Neural progenitor cell (in vitro differentiated cells): ENCODE measurements around the gene IRX2. TPM values are rescaled to one million over a fixed set of nuclear protein-coding genes. Genes with fewer than 3 reads are reported as not detected.

Experiments used
- DNase-seq: peaks from one replicate; pipeline ENCODE4 v3.0.0-alpha.2; 2016; ENCODE audit warnings: low spot score
- H2AFZ ChIP-seq: fragments of 200-600 bp; sonication (generic); replicated peaks from 2 replicates; pipeline ENCODE4 v1.6.1; 2016; ENCODE audit warnings: antibody characterized with exemption
- H3F3A ChIP-seq: fragments of 200-600 bp; sonication (generic); 2 replicates; pipeline ENCODE4 v1.6.1; 2016; ENCODE audit warnings: antibody characterized with exemption, low read depth
- H3K27ac ChIP-seq: fragments of 200-600 bp; sonication (generic); 2 replicates; pipeline ENCODE4 v1.5.1; 2016; ENCODE audit warnings: mild to moderate bottlenecking
- H3K27me3 ChIP-seq: fragments of 200-600 bp; sonication (generic); 2 replicates; pipeline ENCODE4 v1.6.1; 2016; ENCODE audit warnings: mild to moderate bottlenecking, moderate library complexity
- H3K36me3 ChIP-seq: fragments of 200-600 bp; sonication (generic); 2 replicates; pipeline ENCODE4 v1.5.1; 2016
- H3K4me1 ChIP-seq: fragments of 200-600 bp; sonication (generic); 2 replicates; pipeline ENCODE4 v1.6.1; 2016; ENCODE audit warnings: mixed run types
- H3K4me2 ChIP-seq: fragments of 200-600 bp; sonication (generic); 2 replicates; pipeline ENCODE4 v1.6.1; 2016
- H3K4me3 ChIP-seq: fragments of 200-600 bp; sonication (generic); 2 replicates; pipeline ENCODE4 v1.5.1; 2016
- H3K79me2 ChIP-seq: fragments of 200-600 bp; sonication (generic); 2 replicates; pipeline ENCODE4 v1.6.1; 2016; ENCODE audit warnings: low read depth
- H3K9ac ChIP-seq: fragments of 200-600 bp; sonication (generic); 2 replicates; pipeline ENCODE4 v1.6.1; 2016
- H3K9me3 ChIP-seq: fragments of 200-600 bp; sonication (generic); 2 replicates; pipeline ENCODE4 v1.5.1; 2016; ENCODE audit warnings: low read depth
- H4K20me1 ChIP-seq: fragments of 200-600 bp; sonication (generic); 2 replicates; pipeline ENCODE4 v1.6.1; 2016; ENCODE audit warnings: low read depth
- H3K27ac Mint-ChIP-seq: 3 replicates; pipeline ENCODE4 v1.8.0; 2021; ENCODE audit warnings: mixed read lengths
- H3K27me3 Mint-ChIP-seq: 2 replicates; pipeline ENCODE4 v1.8.0; 2022; ENCODE audit warnings: low read depth, mild to moderate bottlenecking, inconsistent platforms, moderate library complexity, mixed read lengths; ENCODE audit not compliant: insufficient read depth
- H3K36me3 Mint-ChIP-seq: 3 replicates; pipeline ENCODE4 v1.8.0; 2021; ENCODE audit warnings: mixed read lengths
- H3K4me1 Mint-ChIP-seq: 3 replicates; pipeline ENCODE4 v1.8.0; 2021; ENCODE audit warnings: mixed read lengths
- H3K4me3 Mint-ChIP-seq: 3 replicates; pipeline ENCODE4 v1.8.0; 2021; ENCODE audit warnings: mild to moderate bottlenecking, moderate library complexity, mixed read lengths
- H3K9me3 Mint-ChIP-seq: 3 replicates; pipeline ENCODE4 v1.8.0; 2020; ENCODE audit warnings: mixed read lengths
- EZH2 ChIP-seq: fragments of 200-600 bp; sonication (generic); IDR thresholded peaks from 2 replicates; pipeline ENCODE4 v1.6.1; 2017; ENCODE audit warnings: antibody characterized with exemption, mild to moderate bottlenecking, moderate library complexity
- EZH2phosphoT487 ChIP-seq: fragments of 200-600 bp; sonication (generic); IDR thresholded peaks from 2 replicates; pipeline ENCODE4 v1.6.1; 2017; ENCODE audit warnings: antibody characterized with exemption
- total RNA-seq: library from RNA; depleted of rRNA; stranded (reverse); fragments of >200 nt; gene quantifications from 2 replicates; pipeline ENCODE4 v1.2.3, GENCODE V29; 2015; ENCODE audit warnings: low replicate concordance
- TF ChIP-seq, protein P1 (sequence below): fragments of 200-600 bp; sonication (generic); IDR thresholded peaks from 2 replicates; pipeline ENCODE4 v1.5.1; 2017; ENCODE audit warnings: antibody characterized with exemption, mild to moderate bottlenecking

The IRX2 gene
- total RNA-seq, 1 donor from 2014 or later, result 13.7 TPM

DNA sequence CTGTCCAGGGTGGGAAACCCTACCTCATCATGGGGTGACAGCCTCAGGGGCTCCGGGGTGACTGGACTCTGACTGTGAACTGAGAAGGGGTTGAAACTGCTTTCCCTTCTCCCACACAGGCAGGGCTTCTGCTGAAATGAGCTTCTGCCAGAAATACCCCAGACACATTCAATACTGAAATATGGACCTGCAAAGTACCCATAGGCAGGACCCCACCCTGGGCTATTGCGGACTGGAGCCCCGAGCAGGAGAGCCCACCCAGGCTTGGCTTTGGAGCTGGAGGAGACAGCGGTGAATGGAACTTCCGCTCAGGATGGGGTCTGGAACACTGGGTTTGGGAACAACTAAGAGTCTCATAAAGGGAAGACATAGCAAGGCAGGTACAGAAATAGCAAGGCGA, 37.5 kb downstream of the IRX2 start:
- no peaks in the 10 kb centered on the region for H3K9me3 ChIP-seq
- H3F3A ChIP-seq, result peaks cover 14% of the 10 kb centered on the region
- H3K27me3 Mint-ChIP-seq, result peaks cover 10% of the 10 kb centered on the region
- H3K79me2 ChIP-seq, result no peaks in the 10 kb centered on the region
- no peak overlapping the region for H3K4me3 ChIP-seq
- no peak overlapping the region for H3K4me3 Mint-ChIP-seq
- H3K9ac ChIP-seq, result no peak overlapping the region
- H3K36me3 Mint-ChIP-seq, result no peaks in the 10 kb centered on the region
- H4K20me1 ChIP-seq, result no peaks in the 10 kb centered on the region
- H2AFZ ChIP-seq, result no peak overlapping the region
- no peak overlapping the region for H3K27ac Mint-ChIP-seq
- H3K9me3 Mint-ChIP-seq, result no peaks in the 10 kb centered on the region
- H3K27ac ChIP-seq, result no peak overlapping the region
- no peak for TF ChIP-seq EZH2phosphoT487
- no peak for TF ChIP-seq EZH2
- TF ChIP-seq, protein P1, sequence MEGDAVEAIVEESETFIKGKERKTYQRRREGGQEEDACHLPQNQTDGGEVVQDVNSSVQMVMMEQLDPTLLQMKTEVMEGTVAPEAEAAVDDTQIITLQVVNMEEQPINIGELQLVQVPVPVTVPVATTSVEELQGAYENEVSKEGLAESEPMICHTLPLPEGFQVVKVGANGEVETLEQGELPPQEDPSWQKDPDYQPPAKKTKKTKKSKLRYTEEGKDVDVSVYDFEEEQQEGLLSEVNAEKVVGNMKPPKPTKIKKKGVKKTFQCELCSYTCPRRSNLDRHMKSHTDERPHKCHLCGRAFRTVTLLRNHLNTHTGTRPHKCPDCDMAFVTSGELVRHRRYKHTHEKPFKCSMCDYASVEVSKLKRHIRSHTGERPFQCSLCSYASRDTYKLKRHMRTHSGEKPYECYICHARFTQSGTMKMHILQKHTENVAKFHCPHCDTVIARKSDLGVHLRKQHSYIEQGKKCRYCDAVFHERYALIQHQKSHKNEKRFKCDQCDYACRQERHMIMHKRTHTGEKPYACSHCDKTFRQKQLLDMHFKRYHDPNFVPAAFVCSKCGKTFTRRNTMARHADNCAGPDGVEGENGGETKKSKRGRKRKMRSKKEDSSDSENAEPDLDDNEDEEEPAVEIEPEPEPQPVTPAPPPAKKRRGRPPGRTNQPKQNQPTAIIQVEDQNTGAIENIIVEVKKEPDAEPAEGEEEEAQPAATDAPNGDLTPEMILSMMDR, result no peak
- H3K36me3 ChIP-seq, result no peaks in the 10 kb centered on the region
- no peak overlapping the region for H3K4me2 ChIP-seq
- H3K27me3 ChIP-seq, result no peaks in the 10 kb centered on the region
- no peak for DNase-seq
- peaks cover 5% of the 10 kb centered on the region for H3K4me1 Mint-ChIP-seq
- peaks cover 13% of the 10 kb centered on the region for H3K4me1 ChIP-seq

DNA sequence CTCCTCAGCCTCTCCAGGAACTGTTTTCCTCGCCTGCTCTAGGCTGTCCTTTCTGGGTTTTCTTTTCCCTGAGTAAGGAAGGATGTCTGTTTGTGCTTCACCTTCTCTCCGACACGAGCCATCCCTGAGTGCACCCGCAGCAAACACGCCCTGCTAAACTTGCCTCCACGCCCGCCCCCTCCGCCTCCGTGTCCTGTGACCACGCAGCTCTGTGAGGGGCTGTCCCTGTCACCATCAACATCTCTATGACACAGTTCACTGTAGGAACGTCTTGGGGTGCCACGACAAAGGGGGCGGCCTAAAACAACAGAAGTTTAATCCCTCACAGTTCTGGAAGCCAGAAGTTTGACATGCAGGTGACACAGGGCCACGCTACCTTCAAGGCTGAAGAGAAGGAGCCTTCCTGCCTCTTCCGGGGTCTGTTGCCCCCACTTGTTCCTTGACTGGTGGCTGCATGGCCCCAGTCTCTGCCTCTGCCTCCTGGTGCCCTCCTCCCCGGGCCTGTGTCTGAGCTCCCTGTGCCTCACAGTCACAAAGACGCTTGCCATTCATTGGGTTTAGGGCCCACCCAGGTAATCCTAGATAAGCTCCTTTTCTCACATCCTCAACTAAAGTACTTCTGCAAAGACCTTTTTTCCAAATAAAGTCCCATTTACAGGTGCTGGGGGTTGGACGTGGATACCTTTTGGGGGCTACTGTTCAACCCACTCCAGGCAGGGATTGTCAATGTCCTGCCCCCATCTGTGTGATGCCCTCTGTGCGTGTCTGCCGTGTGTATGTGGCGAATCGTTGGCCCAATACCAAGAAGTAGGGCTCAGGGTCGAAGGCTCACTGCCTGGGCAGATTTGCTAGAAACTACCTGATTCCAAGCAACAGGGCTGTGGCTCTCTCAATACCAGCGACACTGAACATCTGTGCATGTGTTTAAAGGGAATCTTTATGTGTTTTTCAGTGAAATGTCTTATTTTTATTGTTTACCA, 39.7 kb downstream of the IRX2 start:
- H3K4me3 Mint-ChIP-seq, result no peak overlapping the region
- H3K27me3 Mint-ChIP-seq, result peaks cover 10% of the 10 kb centered on the region
- H3K27ac ChIP-seq, result no peak overlapping the region
- no peaks in the 10 kb centered on the region for H3K79me2 ChIP-seq
- H3K36me3 ChIP-seq, result no peaks in the 10 kb centered on the region
- TF ChIP-seq EZH2phosphoT487 (no peak), EZH2 (no peak)
- TF ChIP-seq, protein P1, result no peak
- no peak overlapping the region for H3K4me3 ChIP-seq
- peak overlapping the region; percentile 46 for H3K27ac Mint-ChIP-seq
- H3K9me3 ChIP-seq, result no peaks in the 10 kb centered on the region
- peaks cover 13% of the 10 kb centered on the region for H3K4me1 ChIP-seq
- H2AFZ ChIP-seq, result no peak overlapping the region
- H3K27me3 ChIP-seq, result no peaks in the 10 kb centered on the region
- no peaks in the 10 kb centered on the region for H3K9me3 Mint-ChIP-seq
- H3K4me2 ChIP-seq, result peak overlapping the region; percentile 37
- H4K20me1 ChIP-seq, result no peaks in the 10 kb centered on the region
- peaks cover 5% of the 10 kb centered on the region for H3K4me1 Mint-ChIP-seq
- no peak overlapping the region for H3K9ac ChIP-seq
- DNase-seq, result peak; percentile 74
- peaks cover 14% of the 10 kb centered on the region for H3F3A ChIP-seq
- no peaks in the 10 kb centered on the region for H3K36me3 Mint-ChIP-seq

DNA sequence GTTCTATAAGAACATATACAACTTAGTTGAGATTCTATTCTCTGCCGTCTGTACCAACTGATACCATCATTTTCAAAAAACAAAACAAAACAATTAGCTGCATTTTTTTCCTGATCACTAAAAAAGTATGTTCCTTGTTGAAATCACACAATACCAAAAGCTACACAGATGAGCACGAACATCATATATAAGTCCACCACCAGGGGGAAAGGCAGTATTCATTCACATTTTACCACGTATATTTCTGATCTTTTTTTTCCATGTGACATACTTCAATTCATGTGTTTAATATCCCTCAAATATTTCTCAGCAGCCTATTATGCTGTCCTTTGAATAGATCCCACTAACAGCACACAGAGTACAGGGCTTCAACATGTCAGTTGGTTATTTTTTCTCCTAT, 40.6 kb downstream of the IRX2 start:
- H3K36me3 Mint-ChIP-seq, result no peaks in the 10 kb centered on the region
- DNase-seq, result no peak
- H3K27me3 ChIP-seq, result no peaks in the 10 kb centered on the region
- TF ChIP-seq EZH2phosphoT487 (no peak), EZH2 (no peak)
- TF ChIP-seq, protein P1, result peak; percentile 49
- no peaks in the 10 kb centered on the region for H3K9me3 Mint-ChIP-seq
- H3K4me1 Mint-ChIP-seq, result peaks cover 5% of the 10 kb centered on the region
- no peak overlapping the region for H3K4me3 ChIP-seq
- no peak overlapping the region for H2AFZ ChIP-seq
- no peak overlapping the region for H3K4me3 Mint-ChIP-seq
- H3F3A ChIP-seq, result peaks cover 14% of the 10 kb centered on the region
- no peak overlapping the region for H3K27ac Mint-ChIP-seq
- peaks cover 13% of the 10 kb centered on the region for H3K4me1 ChIP-seq
- no peak overlapping the region for H3K27ac ChIP-seq
- no peaks in the 10 kb centered on the region for H3K9me3 ChIP-seq
- H3K9ac ChIP-seq, result no peak overlapping the region
- H3K79me2 ChIP-seq, result no peaks in the 10 kb centered on the region
- peaks cover 10% of the 10 kb centered on the region for H3K27me3 Mint-ChIP-seq
- H3K36me3 ChIP-seq, result no peaks in the 10 kb centered on the region
- H4K20me1 ChIP-seq, result no peaks in the 10 kb centered on the region
- no peak overlapping the region for H3K4me2 ChIP-seq
